PC-9 (cell line): Measurements from ENCODE around the gene IFITM1.
"Not testable (repeated sequence)": the region's sequence is repeated elsewhere in the genome, so short reads cannot be mapped to it uniquely, and the experiment has no call there.

ENCODE experiments used
- EZH2 ChIP-seq: fragments of 200-600 bp; sonication (generic); IDR thresholded peaks from 2 replicates; pipeline ENCODE4 v1.8.0; 2017; ENCODE audit warnings: antibody characterized with exemption, low read depth
- TF ChIP-seq, protein P1 (sequence below): fragments of 200-600 bp; sonication (generic); conservative IDR thresholded peaks from 2 replicates; pipeline ENCODE4 v1.6.1; 2017; ENCODE audit warnings: mixed run types, antibody characterized with exemption, mild to moderate bottlenecking, moderate library complexity

DNA sequence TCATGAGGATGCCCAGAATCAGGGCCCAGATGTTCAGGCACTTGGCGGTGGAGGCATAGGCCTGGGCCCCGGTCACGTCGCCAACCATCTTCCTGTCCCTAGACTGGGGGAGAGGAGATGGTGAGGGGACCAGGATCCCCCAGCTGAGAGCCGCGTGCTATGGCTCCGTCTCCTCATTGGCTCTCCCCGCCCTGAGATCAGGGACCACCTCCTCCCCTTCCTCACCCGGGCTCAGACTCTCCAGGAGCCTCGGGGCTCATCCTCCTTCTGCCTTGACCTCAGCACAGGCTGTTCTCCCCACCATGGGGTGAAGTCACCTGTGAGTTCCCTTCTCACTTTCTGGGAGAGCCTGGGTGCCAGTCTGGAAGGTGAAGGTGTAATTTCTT lies 6.0 kb downstream of the IFITM1 start:
- TF ChIP-seq, protein P1, sequence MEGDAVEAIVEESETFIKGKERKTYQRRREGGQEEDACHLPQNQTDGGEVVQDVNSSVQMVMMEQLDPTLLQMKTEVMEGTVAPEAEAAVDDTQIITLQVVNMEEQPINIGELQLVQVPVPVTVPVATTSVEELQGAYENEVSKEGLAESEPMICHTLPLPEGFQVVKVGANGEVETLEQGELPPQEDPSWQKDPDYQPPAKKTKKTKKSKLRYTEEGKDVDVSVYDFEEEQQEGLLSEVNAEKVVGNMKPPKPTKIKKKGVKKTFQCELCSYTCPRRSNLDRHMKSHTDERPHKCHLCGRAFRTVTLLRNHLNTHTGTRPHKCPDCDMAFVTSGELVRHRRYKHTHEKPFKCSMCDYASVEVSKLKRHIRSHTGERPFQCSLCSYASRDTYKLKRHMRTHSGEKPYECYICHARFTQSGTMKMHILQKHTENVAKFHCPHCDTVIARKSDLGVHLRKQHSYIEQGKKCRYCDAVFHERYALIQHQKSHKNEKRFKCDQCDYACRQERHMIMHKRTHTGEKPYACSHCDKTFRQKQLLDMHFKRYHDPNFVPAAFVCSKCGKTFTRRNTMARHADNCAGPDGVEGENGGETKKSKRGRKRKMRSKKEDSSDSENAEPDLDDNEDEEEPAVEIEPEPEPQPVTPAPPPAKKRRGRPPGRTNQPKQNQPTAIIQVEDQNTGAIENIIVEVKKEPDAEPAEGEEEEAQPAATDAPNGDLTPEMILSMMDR, result not testable (repeated sequence)
- TF ChIP-seq EZH2, result not testable (repeated sequence)
